Measurements from ENCODE around the gene ST6GALNAC2.

- TF ChIP-seq, protein P1, sequence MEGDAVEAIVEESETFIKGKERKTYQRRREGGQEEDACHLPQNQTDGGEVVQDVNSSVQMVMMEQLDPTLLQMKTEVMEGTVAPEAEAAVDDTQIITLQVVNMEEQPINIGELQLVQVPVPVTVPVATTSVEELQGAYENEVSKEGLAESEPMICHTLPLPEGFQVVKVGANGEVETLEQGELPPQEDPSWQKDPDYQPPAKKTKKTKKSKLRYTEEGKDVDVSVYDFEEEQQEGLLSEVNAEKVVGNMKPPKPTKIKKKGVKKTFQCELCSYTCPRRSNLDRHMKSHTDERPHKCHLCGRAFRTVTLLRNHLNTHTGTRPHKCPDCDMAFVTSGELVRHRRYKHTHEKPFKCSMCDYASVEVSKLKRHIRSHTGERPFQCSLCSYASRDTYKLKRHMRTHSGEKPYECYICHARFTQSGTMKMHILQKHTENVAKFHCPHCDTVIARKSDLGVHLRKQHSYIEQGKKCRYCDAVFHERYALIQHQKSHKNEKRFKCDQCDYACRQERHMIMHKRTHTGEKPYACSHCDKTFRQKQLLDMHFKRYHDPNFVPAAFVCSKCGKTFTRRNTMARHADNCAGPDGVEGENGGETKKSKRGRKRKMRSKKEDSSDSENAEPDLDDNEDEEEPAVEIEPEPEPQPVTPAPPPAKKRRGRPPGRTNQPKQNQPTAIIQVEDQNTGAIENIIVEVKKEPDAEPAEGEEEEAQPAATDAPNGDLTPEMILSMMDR (conservative IDR thresholded peaks at IDR 0.05; ENCODE audit: low read depth in 2 of 2) = no peak
- TF ChIP-seq EZH2phosphoT487 (IDR thresholded peaks at IDR 0.05; ENCODE audit: unreplicated experiment) (no peak), POLR2AphosphoS5 (IDR thresholded peaks at IDR 0.05; ENCODE audit: low read depth) (no peak), NANOG (IDR thresholded peaks at IDR 0.05; ENCODE audit: borderline replicate concordance) (no peak), REST (IDR thresholded peaks at IDR 0.05; ENCODE audit: unreplicated experiment) (no peak), EZH2 (IDR thresholded peaks at IDR 0.05; ENCODE audit: low read depth, unreplicated experiment) (no peak), CREB1 (CRISPR knock-in tag; IDR thresholded peaks at IDR 0.05; ENCODE audit: low read depth) (no peak), ZNF331 (CRISPR knock-in tag; IDR thresholded peaks at IDR 0.05; ENCODE audit: low read depth) (no peak), STAT1 (IDR thresholded peaks at IDR 0.05; ENCODE audit: unreplicated experiment) (no peak)
- TF ChIP-seq, protein P2, sequence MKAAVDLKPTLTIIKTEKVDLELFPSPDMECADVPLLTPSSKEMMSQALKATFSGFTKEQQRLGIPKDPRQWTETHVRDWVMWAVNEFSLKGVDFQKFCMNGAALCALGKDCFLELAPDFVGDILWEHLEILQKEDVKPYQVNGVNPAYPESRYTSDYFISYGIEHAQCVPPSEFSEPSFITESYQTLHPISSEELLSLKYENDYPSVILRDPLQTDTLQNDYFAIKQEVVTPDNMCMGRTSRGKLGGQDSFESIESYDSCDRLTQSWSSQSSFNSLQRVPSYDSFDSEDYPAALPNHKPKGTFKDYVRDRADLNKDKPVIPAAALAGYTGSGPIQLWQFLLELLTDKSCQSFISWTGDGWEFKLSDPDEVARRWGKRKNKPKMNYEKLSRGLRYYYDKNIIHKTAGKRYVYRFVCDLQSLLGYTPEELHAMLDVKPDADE (IDR thresholded peaks at IDR 0.05) = no peak
Measured at GRCh38 chr17:76588182-76588581, 2.5 kb upstream of the ST6GALNAC2 start.

All from GM23338 (cell line).